ENCODE results near the gene FDXACB1.

FDXACB1 gene

GRCh38 chr11:111916768-111917167 lies 37.8 kb upstream of the FDXACB1 start:
- DNase-seq (ENCODE audit: low read depth): no peak
- no peak overlapping the region for H3K4me3 ChIP-seq (ENCODE audit: low read depth, low read length)
- TF ChIP-seq CTCF (IDR thresholded peaks at IDR 0.05; ENCODE audit: control insufficient read depth, extremely low read depth, insufficient read depth): no peak

- no peak overlapping the region for H3K4me3 ChIP-seq (ENCODE audit: low read depth, low read length)
- TF ChIP-seq CTCF (IDR thresholded peaks at IDR 0.05; ENCODE audit: control insufficient read depth, extremely low read depth, insufficient read depth): no peak
- DNase-seq (ENCODE audit: low read depth): no peak
Observed at GRCh38 chr11:111913997-111914396, 35.0 kb upstream of the FDXACB1 start.

- TF ChIP-seq CTCF (IDR thresholded peaks at IDR 0.05; ENCODE audit: control insufficient read depth, extremely low read depth, insufficient read depth): no peak
- no peak for DNase-seq (ENCODE audit: low read depth)
- H3K4me3 ChIP-seq (ENCODE audit: low read depth, low read length): no peak overlapping the region
Observed at GRCh38 chr11:111913031-111913861, 34.3 kb upstream of the FDXACB1 start.

DNA sequence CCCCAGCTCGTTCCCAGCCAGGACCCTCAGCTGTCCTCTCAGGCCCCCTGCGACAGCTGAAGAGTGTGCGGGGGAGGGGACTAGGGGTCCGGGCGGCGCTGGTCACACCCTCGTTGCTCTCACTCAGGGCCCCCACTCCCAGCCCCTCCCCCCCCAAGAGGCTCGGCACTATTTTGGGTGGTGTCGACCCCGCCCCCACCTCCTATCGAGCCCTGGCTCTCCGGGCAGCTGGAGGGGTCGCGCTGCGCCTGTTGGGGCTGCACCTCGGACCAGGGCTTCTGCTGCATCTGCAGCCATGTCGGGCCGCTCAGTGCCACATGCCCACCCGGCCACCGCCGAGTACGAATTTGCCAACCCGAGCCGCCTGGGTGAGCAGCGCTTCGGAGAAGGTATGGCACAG lies 33.6 kb upstream of the FDXACB1 start, which contains the start of gene HSPB2:
Gene HSPB2 (plus strand): TSS at position 200 of the 400 bp plus-strand sequence. CDS start 96 bp downstream, at position 296.
- no peak for TF ChIP-seq CTCF (IDR thresholded peaks at IDR 0.05; ENCODE audit: control insufficient read depth, extremely low read depth, insufficient read depth)
- DNase-seq (ENCODE audit: low read depth): no peak
- no peak within 1 kb of the TSS for H3K4me3 ChIP-seq (ENCODE audit: low read depth, low read length)

- TF ChIP-seq CTCF (IDR thresholded peaks at IDR 0.05; ENCODE audit: control insufficient read depth, extremely low read depth, insufficient read depth): no peak
- no peak within 1 kb of the TSS for H3K4me3 ChIP-seq (ENCODE audit: low read depth, low read length)
- DNase-seq (ENCODE audit: low read depth): no peak
Observed at GRCh38 chr11:111911563-111912401, 32.8 kb upstream of the FDXACB1 start, which contains the start of gene CRYAB. CRYAB (minus strand) TSS chr11:111911770; CDS start chr11:111911724, 46 bp downstream.

DNA sequence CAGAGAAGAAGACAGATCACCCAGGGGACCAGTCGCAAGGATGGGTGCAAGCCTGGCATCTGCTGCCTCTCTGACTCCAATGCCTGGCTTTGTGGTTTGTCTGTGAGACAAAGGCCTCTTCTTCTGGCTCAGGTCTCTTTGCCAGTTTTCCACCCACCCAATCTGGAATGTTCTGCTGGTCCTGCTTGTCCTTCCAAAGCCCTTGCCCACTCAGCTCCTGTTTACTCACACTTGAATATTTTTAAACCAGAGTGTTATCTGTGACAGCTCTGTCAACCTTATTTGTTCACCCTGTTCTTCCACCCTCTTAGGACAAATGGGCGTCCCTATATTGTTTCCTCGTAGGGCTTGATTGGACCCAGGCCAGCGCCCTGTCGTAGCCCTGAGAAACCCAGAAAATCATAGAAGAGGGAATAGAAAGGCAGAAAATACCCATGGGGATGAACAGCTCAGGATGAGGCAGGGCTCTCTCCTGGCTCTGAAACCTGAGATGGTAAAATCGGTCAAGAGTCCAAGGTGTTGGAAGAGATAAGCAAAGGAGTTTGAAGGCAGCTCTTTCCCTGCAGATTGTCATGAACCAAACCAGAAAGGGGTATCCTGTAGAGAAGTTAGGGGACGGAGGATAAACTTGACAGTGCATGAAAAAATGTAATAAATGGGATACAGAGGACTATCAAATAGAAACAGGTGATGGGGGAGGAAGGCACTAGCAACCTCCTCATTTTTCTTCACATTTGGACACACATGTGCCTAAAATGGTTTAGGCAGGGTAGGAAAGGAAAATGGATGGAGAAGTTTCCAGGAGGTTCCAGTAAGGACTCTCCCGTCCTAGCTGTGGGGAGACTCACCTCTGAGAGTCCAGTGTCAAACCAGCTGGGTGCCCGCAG lies 32.0 kb upstream of the FDXACB1 start:
- DNase-seq (ENCODE audit: low read depth): no peak
- H3K4me3 ChIP-seq (ENCODE audit: low read depth, low read length): no peak overlapping the region
- TF ChIP-seq CTCF (IDR thresholded peaks at IDR 0.05; ENCODE audit: control insufficient read depth, extremely low read depth, insufficient read depth): no peak
